Adrenal gland (tissue), 12 donors: ENCODE measurements around the gene CLMN. TPM values are rescaled to one million over a fixed set of nuclear protein-coding genes. Genes with fewer than 3 reads are reported as not detected.

Experiments
- DNase-seq, 7 donors: peaks; one replicate each; pipeline ENCODE4 v3.0.0-alpha.2; 2019 to 2020
- H3K27ac ChIP-seq, 5 donors: fragments of 200-600 bp; sonication (generic) in 4 of 5; 1 replicate in 3 of 5; 2 replicates in 2 of 5; pipeline versions ENCODE4 v1.5.1 to v1.8.0; 2016 to 2020; ENCODE audit warnings: mild to moderate bottlenecking in 1 of 5
- H3K27me3 ChIP-seq: fragments of 200-600 bp; 2 replicates; pipeline ENCODE4 v1.8.0; 2021
- H3K36me3 ChIP-seq, 2 donors: fragments of 200-600 bp; replicated peaks in 1 of 2; 1 replicate in 1 of 2; 2 replicates in 1 of 2; pipeline versions ENCODE4 v1.5.1 to v1.8.0; 2018 to 2022
- H3K4me1 ChIP-seq, 2 donors: fragments of 200-600 bp; replicated peaks in 1 of 2; 1 replicate in 1 of 2; 2 replicates in 1 of 2; pipeline versions ENCODE4 v1.5.1 to v1.8.0; 2018 to 2021
- H3K4me3 ChIP-seq, 4 donors: fragments of 200-600 bp; sonication (generic) in 3 of 4; one replicate each; pipeline ENCODE4 v1.5.1; 2016 to 2018
- H3K9me3 ChIP-seq, 3 donors: fragments of 200-600 bp; sonication (generic) in 1 of 3; replicated peaks in 1 of 3; 1 replicate in 2 of 3; 2 replicates in 1 of 3; pipeline versions ENCODE4 v1.5.1 to v1.8.0; 2016 to 2021
- POLR2A ChIP-seq, 2 donors: fragments of 450-650 bp; IDR thresholded peaks; one replicate each; pipeline ENCODE4 v1.6.1; 2017; ENCODE audit warnings: antibody characterized with exemption in 2 of 2, mild to moderate bottlenecking in 2 of 2, moderate library complexity in 1 of 2
- WGBS, 4 donors: extraction: QIAGEN DNeasy Blood & Tissue Kit in 2 of 4; methylation state at CpG; one replicate each; pipeline versions ENCODE4 v1.1.5 to v1.1.7; 2013 to 2017; 5-methylcytosine and 5-hydroxymethylcytosine counted together
- intact Hi-C, 2 donors: fragments of 100-400 bp; cut with DNase I; formaldehyde crosslinking; loops; one replicate each; pipeline versions ENCODE4 v1.14.1 to v1.15.0; 2022 to 2023
- polyA plus RNA-seq, 3 donors: library from polyadenylated mRNA; stranded (reverse); fragments of 200-250 nt in 2 of 3; fragments of 350-450 nt in 1 of 3; fragmentation: Illumina TruSeq in 1 of 3; extraction: RNeasy Lipid Tissue Mini Kit (QIAGEN cat#74804) in 1 of 3; gene quantifications; one replicate each; pipeline ENCODE4 v1.2.3, GENCODE V29; 2013 to 2014
- total RNA-seq, 9 donors: library from RNA; depleted of rRNA in 4 of 9; stranded (reverse); fragments of >200 nt in 4 of 9; fragments of 120-200 nt in 1 of 9; fragmentation: NEBNext Ultra II Directional in 1 of 9; extraction: Animal tissue kit (Norgen Biotek cat#: 25700) in 1 of 9; gene quantifications; one replicate each; pipeline versions ENCODE4 v1.1.0 to v1.2.4, GENCODE V29; 2013 to 2023
- TF ChIP-seq, protein P1 (sequence below), 6 experiments: fragments of 450-650 bp in 4 of 6; fragments of 200-600 bp in 2 of 6; sonication (generic) in 1 of 6; IDR thresholded peaks; 1 replicate in 5 of 6; 2 replicates in 1 of 6; pipeline versions ENCODE4 v1.5.1 to v1.8.0; 2016 to 2021; ENCODE audit warnings: antibody characterized with exemption in 6 of 6, mild to moderate bottlenecking in 2 of 6, moderate library complexity in 1 of 6
- donor health status: healthy with polysubstance abuse.
- donor health status: Bipolar disorder and iron deficiency.
- donor health status: DM: yes; HTN: yes; CAD: no.
- donor health status: DM: no; HTN: no; CAD: no.
- donor health status: DM: no; HTN: no; CAD: no.
- donor health status: DM: yes; HTN: yes; CAD: no.

The CLMN gene
- total and polyA plus RNA-seq, 12 donors, result 2.7 to 9.5 (median 4.9) TPM

DNA sequence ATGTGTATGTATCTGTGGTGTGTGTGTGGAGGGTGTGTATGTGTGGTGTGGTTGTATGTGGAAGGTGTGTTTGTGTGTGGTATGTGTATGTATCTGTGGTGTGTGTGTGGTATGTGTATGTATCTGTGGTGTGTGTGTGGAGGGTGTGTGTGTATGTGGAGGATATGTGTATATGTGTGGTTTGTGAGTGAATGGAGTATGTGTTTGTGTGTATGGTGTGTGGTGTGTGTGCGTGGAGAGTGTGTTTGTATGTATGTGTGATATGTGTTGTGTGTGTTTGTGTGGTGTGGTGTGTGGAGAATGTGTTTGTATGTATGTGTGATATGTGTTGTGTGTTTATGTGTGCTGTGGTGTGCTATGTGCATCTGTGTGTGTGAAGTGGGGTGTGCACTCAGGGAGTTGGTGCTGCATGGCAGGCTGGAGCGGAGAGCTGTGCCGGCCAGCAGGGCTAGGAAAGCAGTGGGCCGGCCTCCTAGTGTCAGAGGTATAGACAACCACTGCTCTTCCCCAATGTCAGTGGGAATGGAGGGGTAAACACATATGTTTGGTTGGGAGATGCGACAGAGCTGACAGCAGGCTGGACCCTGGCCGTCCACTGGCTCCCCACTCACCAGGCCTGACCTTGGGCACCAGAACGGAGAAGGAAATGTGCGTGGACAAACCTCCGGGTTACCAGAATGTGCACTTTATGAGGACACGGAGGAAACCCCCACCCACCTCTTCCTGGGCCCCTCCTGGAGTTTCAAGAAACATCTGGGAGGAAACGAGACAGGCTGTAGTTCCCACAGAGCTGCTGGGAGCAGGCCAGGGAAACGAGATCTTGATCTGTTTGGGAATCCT lies 60.7 kb downstream of the CLMN start:
- no peaks in the 10 kb centered on the region for H3K27me3 ChIP-seq
- no peaks in the 10 kb centered on the region for H3K36me3 ChIP-seq
- no peak overlapping the region for H3K4me3 ChIP-seq
- WGBS, 4 donors, result 50 to 63% (median 56%) methylated on average over 10 to 12 of the region's 12 CpGs
- H3K4me1 ChIP-seq, result no peaks in the 10 kb centered on the region
- intact Hi-C loops, result no loop called here
- DNase-seq, result peak in 1 of 7 donors; percentile 6
- H3K9me3 ChIP-seq, result no peaks in the 10 kb centered on the region
- H3K27ac ChIP-seq, result no peak overlapping the region
- TF ChIP-seq, protein P1, sequence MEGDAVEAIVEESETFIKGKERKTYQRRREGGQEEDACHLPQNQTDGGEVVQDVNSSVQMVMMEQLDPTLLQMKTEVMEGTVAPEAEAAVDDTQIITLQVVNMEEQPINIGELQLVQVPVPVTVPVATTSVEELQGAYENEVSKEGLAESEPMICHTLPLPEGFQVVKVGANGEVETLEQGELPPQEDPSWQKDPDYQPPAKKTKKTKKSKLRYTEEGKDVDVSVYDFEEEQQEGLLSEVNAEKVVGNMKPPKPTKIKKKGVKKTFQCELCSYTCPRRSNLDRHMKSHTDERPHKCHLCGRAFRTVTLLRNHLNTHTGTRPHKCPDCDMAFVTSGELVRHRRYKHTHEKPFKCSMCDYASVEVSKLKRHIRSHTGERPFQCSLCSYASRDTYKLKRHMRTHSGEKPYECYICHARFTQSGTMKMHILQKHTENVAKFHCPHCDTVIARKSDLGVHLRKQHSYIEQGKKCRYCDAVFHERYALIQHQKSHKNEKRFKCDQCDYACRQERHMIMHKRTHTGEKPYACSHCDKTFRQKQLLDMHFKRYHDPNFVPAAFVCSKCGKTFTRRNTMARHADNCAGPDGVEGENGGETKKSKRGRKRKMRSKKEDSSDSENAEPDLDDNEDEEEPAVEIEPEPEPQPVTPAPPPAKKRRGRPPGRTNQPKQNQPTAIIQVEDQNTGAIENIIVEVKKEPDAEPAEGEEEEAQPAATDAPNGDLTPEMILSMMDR (IDR thresholded peaks at IDR 0.05), result no peak
- no peak for TF ChIP-seq POLR2A (IDR thresholded peaks at IDR 0.05)

- no peak for TF ChIP-seq POLR2A (IDR thresholded peaks at IDR 0.05)
- TF ChIP-seq, protein P1 (IDR thresholded peaks at IDR 0.05), result no peak
- whole genome bisulfite sequencing, 4 donors, result 81 to 94% (median 92%) methylated on average over 2 of the region's 2 CpGs
- Histone ChIP-seq H3K27ac (no peak overlapping the region), H3K4me1 (no peaks in the 10 kb centered on the region), H3K27me3 (no peaks in the 10 kb centered on the region), H3K36me3 (no peaks in the 10 kb centered on the region), H3K4me3 (no peak overlapping the region), H3K9me3 (no peaks in the 10 kb centered on the region)
- peak in 1 of 7 donors; percentile 11 for DNase-seq
- intact Hi-C loops, result no loop called here
These were observed 61.6 kb downstream of the CLMN start for GRCh38 chr14:95258156-95258555.

DNA sequence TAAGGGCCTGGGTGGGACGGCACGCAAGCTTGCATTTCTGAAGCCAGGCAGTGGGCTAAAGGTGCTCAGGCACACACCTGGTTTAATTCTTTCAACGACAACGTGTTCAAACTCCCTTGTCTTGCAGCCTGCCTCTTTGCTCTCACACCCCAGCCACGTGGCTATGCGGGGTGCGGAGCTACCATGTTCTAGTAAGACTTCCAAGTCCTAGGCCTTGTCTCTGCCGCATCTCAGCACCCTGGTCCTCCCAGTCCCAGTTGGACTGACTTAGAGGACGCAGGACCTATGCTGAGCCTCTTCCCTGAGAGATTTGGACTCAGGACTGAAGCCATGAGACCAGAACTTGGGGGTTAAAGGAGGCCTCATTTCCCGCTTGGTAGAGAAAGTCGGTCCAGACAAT lies 62.2 kb downstream of the CLMN start:
- no peak for TF ChIP-seq POLR2A (IDR thresholded peaks at IDR 0.05)
- TF ChIP-seq, protein P1 (IDR thresholded peaks at IDR 0.05), result no peak
- Histone ChIP-seq H3K9me3 (no peaks in the 10 kb centered on the region), H3K4me3 (no peak overlapping the region), H3K36me3 (no peaks in the 10 kb centered on the region), H3K27me3 (no peaks in the 10 kb centered on the region), H3K4me1 (no peaks in the 10 kb centered on the region), H3K27ac (no peak overlapping the region)
- intact Hi-C loops, result no loop called here
- peak in 1 of 7 donors; percentile 13 for DNase-seq
- WGBS, 4 donors, result 90 to 96% (median 92%) methylated on average over 8 to 11 of the region's 11 CpGs

DNA sequence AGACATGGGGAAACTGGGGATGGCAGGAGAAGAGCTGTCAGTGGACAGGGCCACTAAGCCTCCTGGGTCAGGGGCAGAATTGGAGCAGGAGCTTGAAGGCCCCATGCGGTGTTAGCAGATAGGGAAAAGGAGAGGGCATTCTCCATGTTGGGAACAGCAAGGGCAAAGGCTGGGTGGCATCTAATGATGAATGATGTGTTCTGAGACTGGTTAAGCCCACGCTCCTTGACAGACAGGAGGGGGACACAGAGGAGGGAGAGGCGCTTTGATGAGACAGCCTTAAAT lies 63.0 kb downstream of the CLMN start:
- intact Hi-C loops, result no loop called here
- Histone ChIP-seq H3K4me1 (no peaks in the 10 kb centered on the region), H3K27me3 (no peaks in the 10 kb centered on the region), H3K4me3 (no peak overlapping the region), H3K27ac (no peak overlapping the region), H3K9me3 (no peaks in the 10 kb centered on the region), H3K36me3 (no peaks in the 10 kb centered on the region)
- 93 to 98% (median 96%) methylated on average over 3 of the region's 3 CpGs for WGBS, 4 donors
- no peak for DNase-seq
- TF ChIP-seq POLR2A (IDR thresholded peaks at IDR 0.05), result no peak
- TF ChIP-seq, protein P1 (IDR thresholded peaks at IDR 0.05), result no peak
